Esophagus muscularis mucosa (tissue), 4 donors: ENCODE data around the gene CCDC85A. TPM values are rescaled to one million over a fixed set of nuclear protein-coding genes. Genes with fewer than 3 reads are reported as not detected.

Source experiments
- DNase-seq: peaks from one replicate; pipeline ENCODE4 v3.0.0-alpha.2; 2017; ENCODE audit errors: extremely low spot score
- H3K27ac ChIP-seq, 4 donors: fragments of 200-600 bp; sonication (generic); replicated peaks in 1 of 4; 1 replicate in 3 of 4; 2 replicates in 1 of 4; pipeline ENCODE4 v1.5.1; 2016 to 2019; ENCODE audit warnings: mild to moderate bottlenecking in 1 of 4
- H3K27me3 ChIP-seq, 4 donors: fragments of 200-600 bp; sonication (generic); one replicate each; pipeline versions ENCODE4 v1.5.1 to v1.6.0; 2016 to 2019
- H3K36me3 ChIP-seq, 4 donors: fragments of 200-600 bp; sonication (generic); one replicate each; pipeline ENCODE4 v1.5.1; 2016 to 2019
- H3K4me1 ChIP-seq, 4 donors: fragments of 200-600 bp; sonication (generic); one replicate each; pipeline ENCODE4 v1.5.1; 2016 to 2019
- H3K4me3 ChIP-seq, 4 donors: fragments of 200-600 bp; sonication (generic); 1 replicate in 2 of 4; 2 replicates in 2 of 4; pipeline ENCODE4 v1.5.1; 2016 to 2019; ENCODE audit warnings: mild to moderate bottlenecking in 4 of 4, moderate library complexity in 1 of 4
- H3K9me3 ChIP-seq, 4 donors: fragments of 200-600 bp; sonication (generic); 1 replicate in 3 of 4; 2 replicates in 1 of 4; pipeline ENCODE4 v1.5.1; 2016 to 2019
- EP300 ChIP-seq: sonication (generic); formaldehyde crosslinking; IDR thresholded peaks from one replicate; pipeline ENCODE4 v1.6.1; 2017; ENCODE audit warnings: antibody characterized with exemption
- POLR2A ChIP-seq: fragments of 450-650 bp; IDR thresholded peaks from one replicate; pipeline ENCODE4 v1.6.1; 2017; ENCODE audit warnings: antibody characterized with exemption, moderate library complexity, mild to moderate bottlenecking, low read depth
- POLR2AphosphoS5 ChIP-seq, 2 donors: sonication (generic); formaldehyde crosslinking; IDR thresholded peaks; one replicate each; pipeline ENCODE4 v1.6.1; 2017; ENCODE audit warnings: antibody characterized with exemption in 2 of 2
- WGBS: methylation state at CpG from one replicate; pipeline ENCODE4 v1.1.5; 2018; 5-methylcytosine and 5-hydroxymethylcytosine counted together
- intact Hi-C: fragments of 100-400 bp; cut with DNase I; formaldehyde crosslinking; loops from one replicate; pipeline ENCODE4 v1.15.1; 2023
- total RNA-seq, 4 donors: library from RNA; depleted of rRNA; stranded (reverse); fragments of >200 nt; gene quantifications; one replicate each; pipeline versions ENCODE4 v1.1.0 to v1.2.1, GENCODE V29; 2016
- TF ChIP-seq, protein P1 (sequence below), 3 experiments: fragments of 200-600 bp in 2 of 3; fragments of 450-650 bp in 1 of 3; sonication (generic) in 2 of 3; IDR thresholded peaks; one replicate each; pipeline ENCODE4 v1.5.1; 2017 to 2019; ENCODE audit warnings: antibody characterized with exemption in 3 of 3, mild to moderate bottlenecking in 2 of 3, moderate library complexity in 1 of 3

The CCDC85A gene
- total RNA-seq, 4 donors from 2014 or later = 4.0 to 6.7 (median 5.8) TPM

DNA sequence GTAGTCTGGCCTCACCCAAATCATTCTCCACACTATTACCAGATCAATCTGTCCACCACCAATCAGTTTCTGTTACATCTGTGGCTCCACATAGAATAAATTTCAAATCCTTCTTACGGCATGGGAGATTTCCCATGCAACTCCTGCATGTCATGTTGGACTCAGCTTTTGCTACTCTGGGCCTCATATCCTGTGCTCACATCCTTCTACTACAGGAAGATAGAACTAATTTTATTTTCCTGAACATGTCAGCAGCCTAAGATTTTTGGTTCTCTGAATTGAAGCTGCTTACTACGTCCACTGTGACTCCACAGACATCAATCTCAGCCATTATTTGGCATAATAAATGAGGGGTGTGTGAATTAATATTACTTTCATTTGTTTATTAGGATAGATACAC is 181.1 kb downstream of the CCDC85A start:
- Histone ChIP-seq H3K36me3 (no peaks in the 10 kb centered on the region), H3K4me1 (no peaks in the 10 kb centered on the region), H3K4me3 (no peak overlapping the region), H3K27me3 (no peaks in the 10 kb centered on the region), H3K9me3 (no peaks in the 10 kb centered on the region), H3K27ac (no peak overlapping the region)
- DNase-seq = no peak
- 68% methylated on average over 2 of the region's 2 CpGs for WGBS
- intact Hi-C loops = no loop called here
- no peak for TF ChIP-seq POLR2A
- TF ChIP-seq, protein P1, sequence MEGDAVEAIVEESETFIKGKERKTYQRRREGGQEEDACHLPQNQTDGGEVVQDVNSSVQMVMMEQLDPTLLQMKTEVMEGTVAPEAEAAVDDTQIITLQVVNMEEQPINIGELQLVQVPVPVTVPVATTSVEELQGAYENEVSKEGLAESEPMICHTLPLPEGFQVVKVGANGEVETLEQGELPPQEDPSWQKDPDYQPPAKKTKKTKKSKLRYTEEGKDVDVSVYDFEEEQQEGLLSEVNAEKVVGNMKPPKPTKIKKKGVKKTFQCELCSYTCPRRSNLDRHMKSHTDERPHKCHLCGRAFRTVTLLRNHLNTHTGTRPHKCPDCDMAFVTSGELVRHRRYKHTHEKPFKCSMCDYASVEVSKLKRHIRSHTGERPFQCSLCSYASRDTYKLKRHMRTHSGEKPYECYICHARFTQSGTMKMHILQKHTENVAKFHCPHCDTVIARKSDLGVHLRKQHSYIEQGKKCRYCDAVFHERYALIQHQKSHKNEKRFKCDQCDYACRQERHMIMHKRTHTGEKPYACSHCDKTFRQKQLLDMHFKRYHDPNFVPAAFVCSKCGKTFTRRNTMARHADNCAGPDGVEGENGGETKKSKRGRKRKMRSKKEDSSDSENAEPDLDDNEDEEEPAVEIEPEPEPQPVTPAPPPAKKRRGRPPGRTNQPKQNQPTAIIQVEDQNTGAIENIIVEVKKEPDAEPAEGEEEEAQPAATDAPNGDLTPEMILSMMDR (IDR thresholded peaks at IDR 0.05) = no peak
- TF ChIP-seq EP300 = no peak
- TF ChIP-seq POLR2AphosphoS5 (IDR thresholded peaks at IDR 0.05) = no peak

DNA sequence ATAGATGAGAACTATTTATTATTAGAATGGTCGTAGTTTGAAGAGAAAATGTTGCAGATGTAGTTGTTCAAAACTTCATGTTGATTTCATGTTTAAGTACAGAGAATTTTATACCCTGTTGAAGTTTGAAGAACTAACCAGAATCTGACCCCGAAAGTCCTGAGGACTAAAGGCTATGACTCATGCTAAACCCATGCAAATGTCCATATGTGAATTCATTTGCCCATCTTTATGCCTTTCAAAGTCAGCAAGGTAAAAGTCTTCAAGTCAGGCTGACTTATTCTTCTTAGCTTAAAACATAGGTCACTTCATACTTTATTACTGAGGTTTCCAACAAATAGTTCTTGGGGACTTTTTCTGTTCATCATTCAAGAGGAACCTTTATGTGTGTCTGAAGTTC is 185.5 kb downstream of the CCDC85A start:
- Histone ChIP-seq H3K27me3 (no peaks in the 10 kb centered on the region), H3K9me3 (no peaks in the 10 kb centered on the region), H3K27ac (no peak overlapping the region), H3K4me1 (no peaks in the 10 kb centered on the region), H3K36me3 (no peaks in the 10 kb centered on the region), H3K4me3 (no peak overlapping the region)
- whole genome bisulfite sequencing = 79% methylated on average over 2 of the region's 2 CpGs
- TF ChIP-seq EP300 = no peak
- no peak for DNase-seq
- intact Hi-C loops = no loop called here

DNA sequence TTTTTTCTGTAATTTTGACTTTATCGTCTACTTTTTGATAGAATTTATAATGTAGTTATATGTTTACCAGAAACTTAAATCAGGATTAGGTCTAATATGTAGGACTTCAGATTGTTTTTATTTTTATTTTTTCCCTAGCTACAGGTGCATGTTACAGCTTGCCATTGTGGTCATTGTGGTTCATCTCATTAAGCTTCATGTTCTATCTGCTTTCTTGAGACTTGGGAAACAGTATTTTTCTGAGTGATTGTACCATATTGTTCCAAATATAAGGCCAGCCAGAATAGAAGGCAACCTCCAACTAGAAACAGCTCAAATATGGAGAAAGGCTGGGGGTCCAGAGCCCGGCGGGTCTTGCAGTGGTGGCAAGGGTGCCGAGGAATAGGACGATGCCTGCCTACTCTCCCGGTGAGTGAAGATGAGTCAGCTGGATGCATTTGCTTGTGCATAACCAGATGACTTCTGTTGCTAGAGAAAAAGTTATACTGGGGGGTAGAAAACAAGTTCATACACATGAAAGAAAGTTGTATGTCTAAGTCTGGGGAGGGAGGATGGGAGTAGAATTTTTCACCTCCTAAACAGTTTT is 188.4 kb downstream of the CCDC85A start:
- no peaks in the 10 kb centered on the region for H3K36me3 ChIP-seq
- H3K27ac ChIP-seq = no peak overlapping the region
- intact Hi-C loops = no loop called here
- H3K4me1 ChIP-seq = no peaks in the 10 kb centered on the region
- no peak for DNase-seq
- no peaks in the 10 kb centered on the region for H3K27me3 ChIP-seq
- H3K9me3 ChIP-seq = no peaks in the 10 kb centered on the region
- WGBS = 99% methylated on average over 6 of the region's 6 CpGs
- TF ChIP-seq, protein P1 (IDR thresholded peaks at IDR 0.05) = no peak
- TF ChIP-seq POLR2AphosphoS5 (IDR thresholded peaks at IDR 0.05) (no peak), EP300 (no peak), POLR2A (no peak)
- no peak overlapping the region for H3K4me3 ChIP-seq

DNA sequence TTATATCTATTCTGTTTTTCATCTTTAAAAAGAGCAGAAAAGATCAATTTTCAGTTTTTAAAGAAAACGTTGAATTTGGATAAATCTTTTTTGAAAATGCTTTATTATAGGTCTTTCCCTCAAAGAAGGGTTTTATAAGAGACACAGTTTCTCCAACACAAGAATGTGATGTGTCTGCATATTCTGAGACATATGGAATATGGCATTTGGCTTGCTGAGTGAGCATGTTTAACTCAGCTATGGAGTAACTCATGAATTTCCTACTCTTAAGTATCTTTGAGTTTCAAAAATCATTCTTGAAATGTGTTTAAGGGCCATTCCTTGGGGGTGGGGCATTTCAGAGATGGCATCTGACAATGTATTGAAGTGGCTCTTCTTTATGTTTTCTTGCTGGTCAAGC is 191.5 kb downstream of the CCDC85A start:
- no peak overlapping the region for H3K27ac ChIP-seq
- intact Hi-C loops = no loop called here
- H3K27me3 ChIP-seq = no peaks in the 10 kb centered on the region
- no peaks in the 10 kb centered on the region for H3K4me1 ChIP-seq
- no peak overlapping the region for H3K4me3 ChIP-seq
- TF ChIP-seq POLR2AphosphoS5 (IDR thresholded peaks at IDR 0.05) (no peak), EP300 (no peak), POLR2A (no peak)
- TF ChIP-seq, protein P1 (IDR thresholded peaks at IDR 0.05) = no peak
- no peaks in the 10 kb centered on the region for H3K9me3 ChIP-seq
- WGBS = 63% methylated on average over 1 of the region's 1 CpG
- H3K36me3 ChIP-seq = no peaks in the 10 kb centered on the region
- no peak for DNase-seq

DNA sequence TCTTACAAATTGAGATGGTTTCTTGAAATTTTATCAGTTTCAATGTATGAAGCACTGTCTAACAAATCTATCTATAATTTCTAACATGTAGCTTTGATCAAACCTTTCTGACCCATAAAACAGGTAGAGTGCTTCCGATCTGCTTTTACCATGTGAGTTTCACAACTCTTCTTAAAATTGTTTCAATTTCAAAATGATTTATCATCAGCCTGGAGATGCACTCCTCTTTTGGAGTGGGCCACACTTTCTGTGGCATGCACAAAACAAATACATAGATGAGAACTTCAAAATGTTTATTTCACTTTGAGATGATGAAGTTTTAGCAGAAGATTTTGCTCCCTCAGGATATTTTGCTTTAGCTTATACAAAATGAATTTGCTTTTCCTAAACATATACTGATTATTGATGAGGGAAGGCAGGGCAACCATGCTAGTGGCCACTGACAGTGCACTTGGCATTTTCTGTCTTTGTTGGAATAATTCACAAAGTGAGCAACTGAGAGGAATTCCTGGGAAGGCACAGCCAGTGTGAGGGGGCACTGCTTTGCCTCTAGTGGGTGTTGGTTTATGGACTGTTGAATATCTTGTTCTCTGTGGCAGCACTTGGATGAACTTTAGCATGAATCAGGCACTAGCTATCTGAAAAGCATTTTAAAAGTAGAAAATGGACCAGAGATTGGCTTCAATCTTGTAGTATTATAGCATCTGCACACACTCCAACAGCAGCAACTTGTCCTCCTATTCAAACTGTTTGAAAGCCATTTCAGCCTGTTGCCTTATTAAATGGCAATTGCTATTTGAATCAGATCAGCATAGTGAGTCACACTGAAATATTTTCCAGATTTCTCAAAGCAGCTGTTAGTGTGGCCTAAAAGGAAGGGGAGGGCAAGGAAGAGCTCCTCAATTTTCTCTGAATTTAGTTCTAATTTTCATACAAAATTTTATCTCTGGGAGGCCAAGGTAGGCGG is 193.2 kb downstream of the CCDC85A start:
- Histone ChIP-seq H3K36me3 (no peaks in the 10 kb centered on the region), H3K9me3 (no peaks in the 10 kb centered on the region), H3K27me3 (no peaks in the 10 kb centered on the region), H3K27ac (no peak overlapping the region), H3K4me1 (no peaks in the 10 kb centered on the region), H3K4me3 (no peak overlapping the region)
- TF ChIP-seq POLR2A = no peak
- TF ChIP-seq, protein P1 (IDR thresholded peaks at IDR 0.05) = no peak
- no peak for TF ChIP-seq EP300
- TF ChIP-seq POLR2AphosphoS5 (IDR thresholded peaks at IDR 0.05) = no peak
- 81% methylated on average over 2 of the region's 2 CpGs for WGBS
- intact Hi-C loops = no loop called here
- DNase-seq = no peak
